Breast epithelium (tissue), 3 donors: ENCODE measurements around the gene TRIM67.

Experiments used
- POLR2A ChIP-seq: fragments of 450-650 bp; IDR thresholded peaks from one replicate; pipeline ENCODE4 v1.6.1; 2016; ENCODE audit warnings: antibody characterized with exemption, mild to moderate bottlenecking, moderate library complexity
- POLR2AphosphoS5 ChIP-seq, 3 donors: sonication (generic); formaldehyde crosslinking; IDR thresholded peaks; one replicate each; pipeline ENCODE4 v1.6.1; 2017; ENCODE audit warnings: antibody characterized with exemption in 3 of 3
- TF ChIP-seq, protein P1 (sequence below), 3 donors: fragments of 450-650 bp; IDR thresholded peaks; one replicate each; pipeline ENCODE4 v1.5.1; 2016 to 2017; ENCODE audit warnings: antibody characterized with exemption in 3 of 3, mild to moderate bottlenecking in 3 of 3, moderate library complexity in 3 of 3

- TF ChIP-seq POLR2A (no peak), POLR2AphosphoS5 (IDR thresholded peaks at IDR 0.05) (no peak)
- TF ChIP-seq, protein P1, sequence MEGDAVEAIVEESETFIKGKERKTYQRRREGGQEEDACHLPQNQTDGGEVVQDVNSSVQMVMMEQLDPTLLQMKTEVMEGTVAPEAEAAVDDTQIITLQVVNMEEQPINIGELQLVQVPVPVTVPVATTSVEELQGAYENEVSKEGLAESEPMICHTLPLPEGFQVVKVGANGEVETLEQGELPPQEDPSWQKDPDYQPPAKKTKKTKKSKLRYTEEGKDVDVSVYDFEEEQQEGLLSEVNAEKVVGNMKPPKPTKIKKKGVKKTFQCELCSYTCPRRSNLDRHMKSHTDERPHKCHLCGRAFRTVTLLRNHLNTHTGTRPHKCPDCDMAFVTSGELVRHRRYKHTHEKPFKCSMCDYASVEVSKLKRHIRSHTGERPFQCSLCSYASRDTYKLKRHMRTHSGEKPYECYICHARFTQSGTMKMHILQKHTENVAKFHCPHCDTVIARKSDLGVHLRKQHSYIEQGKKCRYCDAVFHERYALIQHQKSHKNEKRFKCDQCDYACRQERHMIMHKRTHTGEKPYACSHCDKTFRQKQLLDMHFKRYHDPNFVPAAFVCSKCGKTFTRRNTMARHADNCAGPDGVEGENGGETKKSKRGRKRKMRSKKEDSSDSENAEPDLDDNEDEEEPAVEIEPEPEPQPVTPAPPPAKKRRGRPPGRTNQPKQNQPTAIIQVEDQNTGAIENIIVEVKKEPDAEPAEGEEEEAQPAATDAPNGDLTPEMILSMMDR (IDR thresholded peaks at IDR 0.05) = no peak
Measured at GRCh38 chr1:231171623-231172197, 9.9 kb downstream of the TRIM67 start.
